Activated CD8-positive, alpha-beta memory T cell treated with anti-CD3 and anti-CD28 coated beads, Interleukin-2, amount 50 U/mL, for 1 hour (primary cell): ENCODE results near the gene ASAP3.

Experiments
- DNase-seq: peaks from one replicate; pipeline ENCODE4 v3.0.0-alpha.2; 2020; ENCODE audit errors: extremely low read depth

Gene ASAP3

GRCh38 chr1:23449306-23449705 lies 34.7 kb downstream of the ASAP3 start:
- DNase-seq = no peak

- DNase-seq = no peak
These were observed 35.1 kb downstream of the ASAP3 start for GRCh38 chr1:23448846-23449245.

GRCh38 chr1:23446661-23447310 lies 37.2 kb downstream of the ASAP3 start:
- DNase-seq = no peak

- DNase-seq = no peak
These were observed 39.2 kb downstream of the ASAP3 start for GRCh38 chr1:23444596-23445390.

GRCh38 chr1:23444104-23444533 lies 39.9 kb downstream of the ASAP3 start:
- no peak for DNase-seq

GRCh38 chr1:23442751-23443150 lies 41.2 kb downstream of the ASAP3 start:
- DNase-seq = no peak

- DNase-seq = no peak
These were observed 42.4 kb downstream of the ASAP3 start for GRCh38 chr1:23441446-23442148.

GRCh38 chr1:23438545-23438944 lies 45.4 kb downstream of the ASAP3 start:
- DNase-seq = no peak

GRCh38 chr1:23437355-23437664 lies 46.7 kb downstream of the ASAP3 start:
- no peak for DNase-seq

GRCh38 chr1:23436520-23437354 lies 47.2 kb downstream of the ASAP3 start:
- DNase-seq = no peak

GRCh38 chr1:23434260-23434775 lies 49.7 kb downstream of the ASAP3 start:
- no peak for DNase-seq

GRCh38 chr1:23433122-23433521 lies 50.9 kb downstream of the ASAP3 start:
- DNase-seq = no peak

GRCh38 chr1:23431431-23431830 lies 52.5 kb downstream of the ASAP3 start:
- DNase-seq = no peak

GRCh38 chr1:23430803-23431202 lies 53.2 kb downstream of the ASAP3 start:
- no peak for DNase-seq

GRCh38 chr1:23428136-23428905 lies 55.7 kb downstream of the ASAP3 start:
- DNase-seq = no peak

- DNase-seq = no peak
These were observed 56.4 kb downstream of the ASAP3 start for GRCh38 chr1:23427550-23427949.

- no peak for DNase-seq
These were observed 57.2 kb downstream of the ASAP3 start for GRCh38 chr1:23426828-23427227.

- DNase-seq = no peak
These were observed 58.8 kb downstream of the ASAP3 start for GRCh38 chr1:23425193-23425494.

GRCh38 chr1:23424293-23425192 lies 59.4 kb downstream of the ASAP3 start, which contains the start of gene TCEA3:
TSS of gene TCEA3 (minus strand) at chr1:23424748. CDS start at chr1:23424633, 115 bp downstream.
- no peak for DNase-seq
